ENCODE results near the gene AUTS2.

Gene AUTS2

DNA sequence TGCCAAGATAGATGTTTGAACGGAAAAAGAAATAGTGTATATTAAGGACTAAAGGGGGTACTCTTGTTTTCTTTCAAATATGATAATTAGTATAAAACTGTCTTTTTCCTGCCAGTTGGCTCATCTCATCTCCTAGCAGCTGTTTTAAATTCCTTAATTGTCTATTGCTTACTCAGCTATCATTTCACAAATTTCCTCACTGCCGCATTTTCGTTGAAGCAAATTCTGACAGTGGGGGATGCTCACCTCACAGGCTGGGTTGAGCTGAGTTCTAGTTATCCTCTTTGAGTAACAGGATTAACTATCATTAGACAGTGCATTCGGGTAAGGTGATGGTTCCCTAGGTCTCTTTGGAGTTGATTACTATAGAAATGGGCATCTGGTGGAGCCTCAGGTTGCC lies 592.0 kb downstream of the AUTS2 start:
- DNase-seq (ENCODE audit: low spot score) = no peak

DNA sequence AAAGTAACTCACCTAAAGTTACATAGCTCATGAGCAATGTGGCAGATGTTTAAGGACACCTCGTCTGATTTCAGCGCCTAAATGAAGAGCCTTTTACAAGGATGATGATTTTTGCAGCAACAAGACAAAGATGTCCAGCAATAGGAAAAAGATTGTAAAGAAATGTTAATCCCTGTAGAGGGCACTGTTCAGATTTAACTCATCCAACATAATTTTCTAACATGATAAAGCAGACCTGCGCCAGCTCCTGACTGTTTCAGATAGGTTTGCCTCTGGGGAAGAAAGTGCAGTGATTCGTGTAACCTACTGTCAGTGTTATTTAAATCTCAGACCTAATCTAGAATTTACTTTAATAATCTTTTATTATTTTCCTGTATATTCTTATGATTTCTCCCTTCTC lies 595.2 kb downstream of the AUTS2 start:
- DNase-seq (ENCODE audit: low spot score) = peak; percentile 61

DNA sequence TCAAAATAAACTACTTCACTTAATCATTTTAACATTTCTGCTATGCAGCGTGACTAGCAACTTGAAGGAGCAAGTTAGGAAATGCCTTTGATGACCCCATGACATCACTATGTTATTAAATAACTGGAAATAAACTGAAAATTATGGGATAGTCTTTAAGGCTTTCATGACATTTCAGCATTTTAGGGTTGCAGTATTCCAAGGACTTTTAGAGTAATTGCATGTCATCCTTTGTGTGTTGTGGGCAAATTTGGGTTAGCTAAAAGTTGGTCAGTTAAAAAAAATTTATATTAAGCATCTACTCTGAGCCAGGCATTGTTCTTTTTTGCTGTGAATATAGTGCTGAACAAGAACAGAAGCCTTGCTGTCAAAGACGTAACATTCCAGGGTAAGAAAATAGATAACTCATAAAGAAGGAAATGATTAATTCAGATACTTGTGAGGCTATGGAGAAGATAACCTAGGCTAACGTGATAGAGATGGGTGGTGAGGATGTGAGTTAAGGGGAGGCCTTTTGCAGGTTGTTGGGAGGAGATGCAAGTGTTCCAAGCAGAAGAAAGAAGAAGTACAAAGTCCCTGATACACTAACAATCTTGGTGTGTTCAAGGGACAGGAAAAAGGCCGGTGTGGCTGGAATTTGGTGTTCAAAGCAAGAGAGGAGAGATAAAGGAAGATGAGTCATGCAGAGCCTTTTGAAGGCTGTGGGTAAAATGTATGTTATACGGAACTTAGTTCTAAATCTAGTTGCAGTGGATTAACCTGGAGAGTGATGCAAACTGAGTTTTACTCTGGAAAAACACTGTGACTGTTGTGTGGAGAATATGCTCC lies 610.2 kb downstream of the AUTS2 start:
- no peak for DNase-seq (ENCODE audit: low spot score)

DNA sequence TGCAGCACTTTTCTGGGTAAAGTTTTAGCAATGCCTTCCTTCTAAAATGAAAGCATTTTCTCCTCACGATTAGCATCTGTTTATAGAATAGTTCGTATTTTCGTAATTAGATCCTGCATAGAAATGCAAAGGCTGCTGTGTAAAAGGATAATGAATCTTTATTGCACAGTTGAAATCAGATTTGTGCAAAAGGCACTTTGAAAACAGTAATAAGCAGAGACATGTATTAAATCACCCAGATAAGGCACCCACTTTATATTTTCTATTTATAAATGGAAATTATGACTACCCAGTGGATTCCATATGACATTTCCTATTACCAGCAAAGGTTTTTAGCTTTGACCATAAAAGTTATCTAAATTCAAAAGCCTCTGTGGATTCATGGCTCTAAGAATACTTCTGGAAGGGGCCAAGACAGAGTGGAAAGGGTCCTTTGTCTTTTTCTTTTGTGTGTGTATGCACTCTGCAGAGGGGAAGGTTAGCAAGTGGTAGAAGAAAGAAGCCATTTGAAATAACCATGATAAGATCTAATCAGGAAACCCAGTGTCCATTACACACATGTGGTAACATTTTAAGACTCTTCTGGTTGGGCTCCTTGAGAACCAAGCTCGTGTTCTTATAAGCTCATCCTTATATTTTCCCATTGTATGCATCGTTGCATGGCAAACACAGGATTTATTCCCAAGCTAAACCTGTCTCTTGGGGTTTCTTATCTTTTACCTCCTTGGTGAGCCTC lies 612.1 kb downstream of the AUTS2 start:
- no peak for DNase-seq (ENCODE audit: low spot score)

DNA sequence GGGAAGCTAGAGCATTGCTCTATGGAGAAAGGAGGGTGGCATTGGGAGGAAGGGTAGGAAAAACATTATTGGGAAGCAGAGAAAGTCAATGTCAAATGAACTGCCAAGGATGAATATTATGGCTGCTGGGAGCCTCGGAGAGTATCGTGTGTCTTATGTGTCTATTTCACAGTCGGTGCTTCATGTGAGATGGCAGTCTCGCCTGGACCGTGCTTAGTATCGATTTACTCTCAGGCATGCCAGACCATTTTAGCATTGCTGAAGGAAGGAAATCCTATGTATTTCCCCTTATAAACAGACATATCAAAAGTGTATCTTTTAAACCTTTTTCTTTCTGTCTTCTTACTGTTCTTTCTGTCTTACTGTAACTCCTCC lies 612.6 kb downstream of the AUTS2 start:
- DNase-seq (ENCODE audit: low spot score) = no peak

DNA sequence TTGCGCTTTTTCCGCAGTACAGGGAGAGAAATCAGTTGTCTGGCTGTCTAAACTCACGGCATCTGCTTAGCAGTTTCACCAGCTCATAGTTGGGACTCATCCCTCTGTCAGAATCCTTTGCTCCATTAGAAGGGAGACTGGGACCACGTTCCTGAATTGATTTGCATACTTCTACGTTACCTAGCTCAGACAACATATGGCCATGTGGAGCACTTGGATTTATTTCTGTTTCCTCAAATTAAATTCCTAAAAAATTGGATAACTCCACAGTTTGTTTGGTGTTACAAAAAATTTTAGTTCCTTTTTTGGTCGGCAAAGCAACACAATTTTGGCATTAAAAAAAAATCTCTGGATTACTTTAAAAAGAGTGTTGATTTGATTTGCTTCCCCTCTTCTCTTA lies 614.0 kb downstream of the AUTS2 start:
- DNase-seq (ENCODE audit: low spot score) = no peak

DNA sequence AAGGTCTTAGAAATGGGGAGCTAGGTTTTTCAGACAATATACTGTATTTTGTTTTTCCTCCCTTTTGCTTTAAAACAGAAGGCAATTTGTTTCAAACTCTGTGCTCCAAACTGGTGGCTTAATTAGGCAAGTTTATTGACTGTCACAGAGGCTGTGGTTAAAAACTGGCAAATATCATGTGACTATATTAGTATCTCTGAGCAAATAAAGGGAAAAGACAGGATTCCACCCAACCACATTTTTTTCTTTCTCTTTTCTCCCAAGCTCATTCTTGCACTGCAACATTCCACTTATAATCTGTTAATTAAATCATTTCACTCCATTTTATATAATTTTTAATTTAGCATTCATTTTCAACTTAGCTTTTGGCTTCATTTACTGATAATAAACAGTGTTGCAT lies 615.8 kb downstream of the AUTS2 start:
- no peak for DNase-seq (ENCODE audit: low spot score)

DNA sequence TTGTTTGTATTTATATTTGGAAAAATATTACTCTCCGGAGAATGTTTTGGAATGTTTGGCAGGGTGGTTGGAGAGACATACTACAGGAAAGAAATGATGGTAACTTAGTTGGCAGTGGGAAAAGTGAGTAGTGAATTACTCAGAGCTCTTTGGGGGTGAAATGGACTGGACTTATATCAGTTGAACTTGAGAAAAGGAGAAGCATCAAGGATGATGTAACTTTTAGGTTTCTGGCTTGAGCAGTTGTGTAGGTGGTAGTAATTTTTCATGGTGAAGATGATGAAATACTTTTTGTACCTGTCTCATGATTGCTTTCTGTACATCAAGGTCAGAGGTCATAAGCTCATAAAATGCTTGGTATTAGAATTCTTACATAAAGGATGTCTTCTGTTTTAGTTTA lies 617.2 kb downstream of the AUTS2 start:
- DNase-seq (ENCODE audit: low spot score) = peak; percentile 31

DNA sequence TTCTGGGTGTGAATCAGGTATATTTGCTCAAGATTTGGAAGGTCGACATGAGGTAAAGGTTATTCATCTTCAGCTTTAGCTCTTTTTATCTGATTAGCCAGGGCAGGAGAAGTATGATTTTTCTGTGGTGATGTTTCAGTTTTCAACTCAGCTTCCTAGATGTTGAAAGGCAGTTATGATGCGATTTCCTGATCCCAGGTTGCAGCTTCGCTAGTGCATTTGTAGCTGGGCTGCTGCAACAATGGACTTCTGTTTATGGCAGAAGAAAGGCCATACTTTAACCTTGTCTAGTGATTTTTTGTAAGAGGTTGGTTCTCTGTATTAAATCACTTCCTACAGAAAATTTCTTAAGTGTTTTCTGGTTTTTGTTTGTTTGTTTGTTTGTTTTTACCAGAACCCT lies 619.3 kb downstream of the AUTS2 start:
- DNase-seq (ENCODE audit: low spot score) = no peak

DNA sequence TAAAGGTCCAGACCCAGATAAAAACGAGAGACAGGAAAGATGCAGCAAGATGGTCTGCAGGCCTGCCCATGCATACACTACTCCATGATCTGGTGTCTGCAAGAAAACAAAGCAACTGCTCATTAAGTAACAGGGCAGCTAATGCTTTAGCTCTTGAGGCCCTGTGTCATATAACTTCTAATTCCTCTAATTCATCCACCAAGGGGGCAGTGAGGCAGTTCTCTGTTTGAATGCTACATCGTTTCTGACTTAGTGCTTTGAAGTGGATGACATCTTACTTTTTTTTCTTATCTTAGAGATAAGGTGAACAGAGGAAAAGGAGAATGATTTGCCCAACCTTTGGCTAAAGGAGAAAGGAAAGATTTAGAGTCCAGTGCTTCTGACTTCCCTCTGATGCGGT lies 619.7 kb downstream of the AUTS2 start:
- no peak for DNase-seq (ENCODE audit: low spot score)

DNA sequence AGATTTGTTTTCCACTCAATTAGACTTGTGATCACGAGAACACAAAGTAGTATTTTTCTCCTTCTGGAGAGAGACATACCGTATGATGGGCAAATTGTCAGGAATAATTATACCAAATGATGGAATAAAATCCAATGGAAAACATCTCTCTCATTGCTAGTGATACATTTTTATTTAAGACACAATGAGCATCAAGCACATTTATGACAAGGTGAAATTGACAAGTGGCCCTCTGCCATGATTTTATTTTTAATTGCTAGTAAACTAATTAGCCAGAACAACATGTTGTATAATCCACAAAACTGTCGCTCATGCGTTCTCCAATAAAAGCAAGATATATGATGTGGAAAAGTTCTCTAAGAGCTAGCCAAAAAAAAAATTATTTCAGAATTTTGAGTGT lies 620.8 kb downstream of the AUTS2 start:
- DNase-seq (ENCODE audit: low spot score) = no peak

DNA sequence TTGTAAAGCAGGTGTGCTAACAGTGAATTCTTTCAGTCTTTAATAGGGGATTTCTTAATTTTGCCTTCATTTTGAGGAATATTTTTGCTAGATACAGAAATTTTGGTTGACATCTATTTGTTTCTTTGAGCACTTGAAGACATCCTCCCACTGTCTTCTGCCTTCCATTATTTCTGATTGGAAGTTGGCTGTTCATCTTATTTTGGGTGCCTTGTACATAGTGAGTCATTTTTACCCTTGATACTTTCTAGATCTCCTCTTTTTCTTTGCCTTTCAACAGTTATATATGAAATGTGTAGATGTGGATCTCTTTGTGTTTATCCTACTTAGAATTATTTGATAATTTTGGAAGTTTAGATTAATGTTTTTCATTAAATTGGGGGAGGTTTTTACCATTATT lies 631.0 kb downstream of the AUTS2 start:
- DNase-seq (ENCODE audit: low spot score) = peak; percentile 2

DNA sequence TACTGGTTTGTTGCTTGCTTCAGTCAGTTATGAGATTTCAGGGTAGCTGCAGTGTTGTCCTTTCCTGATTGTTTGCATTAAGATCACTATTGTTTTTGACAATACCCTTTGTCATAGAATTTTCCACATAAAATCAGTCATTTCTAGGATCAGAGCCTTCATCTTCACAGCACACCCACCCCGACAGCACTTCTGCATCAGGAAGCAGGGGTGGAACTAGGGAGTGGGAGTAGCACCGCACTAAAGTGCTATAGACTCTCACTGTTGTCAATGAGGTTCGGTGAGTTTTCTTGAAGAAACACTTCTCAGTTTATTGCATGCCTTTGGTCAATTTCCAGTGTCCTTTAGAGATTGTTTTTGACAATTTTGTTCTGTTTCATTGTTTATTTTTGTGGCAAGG lies 632.5 kb downstream of the AUTS2 start:
- no peak for DNase-seq (ENCODE audit: low spot score)

DNA sequence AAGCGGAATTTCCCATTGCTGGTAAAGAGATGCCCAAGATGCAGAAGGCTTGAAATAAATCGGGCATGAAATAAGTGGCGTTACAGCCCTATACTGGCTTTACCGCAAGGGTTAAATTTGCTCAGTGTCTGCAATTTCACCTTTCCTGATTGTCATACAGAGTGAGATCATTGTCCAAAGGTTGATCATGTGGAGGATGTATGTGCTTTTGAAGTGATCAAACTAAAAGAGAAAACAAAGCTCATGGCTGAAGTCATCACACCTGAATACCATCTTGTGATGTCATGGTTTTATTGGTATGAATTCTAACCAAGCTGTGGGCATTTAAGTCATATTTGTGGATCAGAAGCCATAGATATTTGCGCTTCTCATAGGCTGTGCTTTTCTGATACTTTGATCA lies 635.5 kb downstream of the AUTS2 start:
- no peak for DNase-seq (ENCODE audit: low spot score)

DNA sequence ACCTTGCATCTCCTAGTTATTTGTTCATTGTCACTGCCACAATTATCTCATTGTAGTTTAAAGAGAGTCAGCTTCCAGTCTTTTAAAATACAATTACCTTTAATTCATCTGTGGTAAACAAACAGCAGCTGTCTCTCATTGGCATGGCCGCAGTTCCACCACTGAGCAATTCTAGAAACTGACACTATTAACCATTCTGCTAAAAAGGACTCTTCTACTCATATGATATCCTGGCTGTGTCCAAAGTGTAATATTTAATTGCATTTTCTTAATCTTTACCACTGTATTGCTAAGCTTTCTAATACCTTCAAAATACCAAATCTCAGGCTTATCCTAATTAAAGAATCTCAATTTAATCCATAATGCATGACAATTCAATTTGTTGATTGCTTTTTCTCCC lies 639.0 kb downstream of the AUTS2 start:
- no peak for DNase-seq (ENCODE audit: low spot score)

DNA sequence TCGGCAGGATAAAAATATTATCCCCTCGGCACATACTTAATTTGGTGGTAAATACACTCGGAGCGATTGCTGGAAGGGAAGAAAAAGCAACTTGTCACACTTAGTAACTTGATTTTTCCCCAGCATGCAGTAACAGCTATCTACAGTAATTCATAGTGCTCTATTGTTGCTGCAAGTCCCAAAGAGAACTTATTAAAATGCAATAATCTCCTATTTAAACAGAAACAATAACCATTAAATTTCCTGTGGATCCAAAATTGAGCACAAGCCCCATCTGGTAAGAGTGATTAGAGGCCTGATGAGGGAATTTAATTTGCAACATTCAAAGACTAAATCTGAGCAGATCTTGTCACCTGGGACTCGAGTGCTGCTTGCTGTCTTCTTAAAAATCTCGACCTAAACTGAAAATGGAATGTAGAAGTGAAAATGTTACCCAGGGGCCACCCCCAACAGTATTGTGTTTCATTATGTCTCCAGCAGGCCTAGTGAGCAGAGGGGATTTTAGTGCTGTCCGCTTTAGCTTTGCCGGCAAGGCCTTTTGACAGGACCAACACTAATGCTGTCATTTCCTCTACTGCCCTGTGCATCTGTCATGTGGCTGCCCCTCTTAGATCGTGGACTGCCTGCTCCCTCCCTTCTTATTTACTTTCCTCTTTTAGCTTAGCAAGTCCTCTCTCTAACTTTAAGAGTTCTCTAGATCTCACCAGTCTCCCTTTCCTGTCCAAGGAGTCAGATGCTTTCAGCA lies 639.7 kb downstream of the AUTS2 start:
- DNase-seq (ENCODE audit: low spot score) = no peak

DNA sequence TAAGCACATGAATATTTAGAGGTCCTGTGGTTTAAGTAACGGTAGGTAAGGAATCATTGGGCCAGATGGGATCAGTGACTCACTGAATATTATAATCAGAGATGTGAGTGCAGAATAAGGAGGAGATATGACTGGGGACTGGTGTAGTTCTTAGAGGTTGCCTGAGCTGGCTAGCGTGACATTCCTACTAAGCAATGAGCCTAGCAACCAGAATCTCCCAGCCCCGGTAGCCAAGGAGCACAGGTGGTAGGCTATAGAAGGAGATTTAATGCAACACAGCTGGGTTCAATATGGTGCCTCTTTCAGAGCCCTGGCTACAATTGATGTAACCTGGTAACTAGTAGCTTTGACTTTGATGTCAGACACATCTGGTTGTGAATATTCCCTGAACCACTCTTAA lies 641.6 kb downstream of the AUTS2 start:
- no peak for DNase-seq (ENCODE audit: low spot score)

DNA sequence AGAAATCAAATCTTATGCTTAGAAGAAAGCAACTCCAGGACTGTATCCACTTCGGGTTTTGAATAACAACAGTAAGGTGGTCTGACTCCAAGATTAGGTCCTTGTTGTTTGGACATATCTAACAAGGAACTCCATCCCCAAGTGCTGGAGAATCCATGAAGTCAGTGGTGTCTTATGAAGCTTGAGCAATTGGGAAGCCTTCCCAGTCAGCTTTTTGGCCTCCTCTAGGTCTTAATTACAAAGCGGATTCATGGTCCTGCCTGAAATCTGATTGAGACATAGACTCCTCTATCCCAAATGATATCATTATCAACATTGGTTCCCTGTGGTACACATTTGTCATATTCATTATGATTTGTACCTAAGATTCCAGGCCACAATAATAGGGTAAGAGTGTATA lies 642.6 kb downstream of the AUTS2 start:
- no peak for DNase-seq (ENCODE audit: low spot score)

DNA sequence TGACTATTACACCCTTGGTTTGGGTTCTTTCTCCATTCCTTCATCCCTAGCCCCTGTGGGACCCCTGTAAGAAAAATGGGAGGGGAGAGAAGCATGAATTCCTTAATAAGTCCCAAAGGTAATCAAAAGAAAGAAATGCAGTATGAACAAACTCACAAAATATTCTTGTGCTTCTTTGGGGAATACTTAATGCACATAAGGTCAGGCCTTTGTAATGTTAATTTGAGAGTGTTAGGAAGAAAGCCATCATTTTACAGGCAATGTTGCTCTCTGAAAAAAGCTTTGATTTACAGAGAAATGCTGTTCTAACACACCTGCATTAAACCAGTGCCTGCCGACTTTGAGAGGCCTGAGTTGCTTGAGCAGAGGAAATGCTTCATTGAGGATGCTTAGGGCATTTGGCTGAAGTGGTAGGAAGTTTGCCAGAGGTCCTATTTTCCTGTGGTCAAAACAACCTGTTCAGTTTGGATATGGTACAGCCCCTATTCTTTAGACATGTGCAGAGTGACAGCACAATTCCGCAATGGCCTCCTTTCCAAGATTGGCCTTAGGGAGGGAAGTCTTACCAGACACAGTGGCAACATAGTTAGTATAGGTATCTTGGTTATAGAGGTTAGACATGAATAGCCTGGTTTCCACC lies 643.4 kb downstream of the AUTS2 start:
- DNase-seq (ENCODE audit: low spot score) = no peak

DNA sequence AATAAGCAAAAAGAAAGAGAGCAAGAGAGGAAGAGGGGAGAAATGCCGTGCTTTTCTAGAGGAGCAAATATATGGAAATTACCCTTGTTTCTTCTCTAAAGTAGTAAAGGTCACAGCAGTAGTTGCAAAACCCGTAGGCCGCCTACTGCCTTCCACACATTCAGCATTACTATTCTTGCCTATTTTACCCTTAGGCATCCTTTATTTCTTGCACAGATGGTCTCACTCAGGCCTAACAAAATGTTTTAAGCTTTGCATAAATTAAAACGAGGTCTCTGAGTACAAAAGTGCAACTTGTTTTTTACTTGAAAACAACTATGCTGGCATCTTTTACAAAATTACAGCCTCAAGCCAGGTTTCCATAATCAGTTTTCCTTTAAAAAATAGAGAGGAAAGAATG lies 644.6 kb downstream of the AUTS2 start:
- DNase-seq (ENCODE audit: low spot score) = no peak

DNA sequence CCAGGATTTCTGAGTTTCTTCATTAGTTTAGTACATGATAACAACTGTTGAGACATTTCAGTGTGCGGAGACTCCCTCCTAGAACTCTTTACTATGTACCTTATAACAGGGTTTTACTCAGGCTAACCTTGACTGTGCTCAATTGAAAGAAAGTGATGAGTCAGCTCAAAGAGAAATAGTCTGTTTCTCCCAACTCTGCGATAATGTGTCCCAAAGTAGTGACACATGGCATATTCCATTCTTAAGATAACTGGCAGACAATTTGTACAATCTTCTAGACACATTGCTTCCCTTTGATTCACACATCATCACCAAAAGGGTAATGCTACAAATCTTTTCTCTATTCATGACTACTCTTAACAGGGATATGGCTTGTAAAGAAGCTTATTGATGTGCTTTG lies 645.2 kb downstream of the AUTS2 start:
- no peak for DNase-seq (ENCODE audit: low spot score)

DNA sequence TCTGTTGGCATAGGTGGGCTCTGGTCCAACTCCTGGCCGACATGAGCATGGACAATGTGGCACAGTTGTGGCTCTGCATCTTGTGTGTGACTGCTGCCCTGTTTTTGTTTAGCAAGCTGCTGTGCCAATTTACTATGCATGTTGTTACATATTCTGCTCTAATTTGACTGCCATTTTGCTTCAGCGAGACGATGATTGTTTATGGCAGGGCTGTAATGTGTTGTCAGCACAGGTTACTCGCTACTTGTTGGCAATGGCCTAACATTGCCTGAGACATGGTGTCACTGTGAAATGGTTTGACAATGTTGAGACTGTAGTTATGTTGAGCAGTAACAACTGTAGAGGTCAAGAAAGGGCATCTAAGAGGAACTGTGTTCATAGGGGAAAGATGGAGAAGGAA lies 659.6 kb downstream of the AUTS2 start:
- DNase-seq (ENCODE audit: low spot score) = no peak

DNA sequence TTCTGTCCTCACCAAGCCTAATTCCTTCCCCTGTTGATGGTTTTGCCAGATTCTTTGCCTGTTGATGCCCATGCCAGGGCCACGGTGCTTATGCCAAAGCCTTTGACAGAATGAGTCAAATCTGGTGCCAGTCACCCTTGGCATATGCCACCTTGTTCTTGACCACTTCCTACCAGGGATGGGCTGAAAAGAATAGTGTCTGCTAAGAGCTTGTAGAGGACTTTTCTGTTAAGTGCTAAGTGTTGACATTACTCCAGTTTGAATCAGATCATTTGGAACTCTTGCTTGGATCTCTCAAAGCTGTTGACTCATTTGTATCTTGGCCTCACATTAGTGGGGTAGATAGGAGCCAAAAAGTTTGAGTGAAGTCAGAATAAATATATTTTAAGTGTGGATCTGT lies 661.2 kb downstream of the AUTS2 start:
- no peak for DNase-seq (ENCODE audit: low spot score)
